ENCODE data around the gene VSTM2B.

DNA sequence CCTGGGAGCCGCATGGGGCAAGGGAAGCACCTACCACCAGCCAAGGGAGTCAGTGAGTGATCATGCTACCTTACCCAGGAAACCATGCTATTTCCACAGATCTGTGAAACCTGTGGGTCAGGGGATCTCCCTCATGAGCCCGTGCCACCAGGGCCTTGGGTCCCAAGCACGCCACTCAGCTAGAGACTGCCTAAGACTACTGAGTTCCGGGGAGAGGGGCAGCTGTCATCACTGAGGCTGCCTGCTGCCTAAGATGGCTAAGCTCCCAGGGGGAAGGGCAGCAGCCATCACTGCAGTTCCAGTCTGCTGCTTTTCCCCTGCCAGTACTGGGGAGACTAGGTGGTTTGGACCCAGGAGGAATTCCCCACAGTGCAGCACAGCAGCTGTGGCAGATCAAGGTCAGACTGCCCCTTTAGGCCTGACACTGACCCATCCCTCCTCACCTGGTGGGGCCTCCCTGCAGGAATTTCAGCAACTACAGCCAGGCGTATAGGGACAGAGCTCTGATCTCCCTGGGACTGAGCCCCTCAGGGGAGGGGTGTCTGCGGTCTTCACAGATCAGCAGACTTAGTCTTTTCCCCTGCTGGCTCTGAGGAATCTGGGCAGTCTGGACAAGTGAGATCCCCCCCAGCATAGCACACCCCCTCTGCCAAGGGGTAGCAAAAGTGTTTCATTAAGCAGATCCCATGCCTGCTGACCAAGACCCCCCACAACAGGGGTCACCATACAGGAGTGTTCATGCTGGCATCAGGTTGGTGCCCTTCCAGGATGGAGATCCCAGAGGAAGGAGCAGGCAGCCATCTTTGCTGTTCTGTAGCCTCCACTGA is 26.9 kb downstream of the VSTM2B start:
- TF ChIP-seq, protein P1, sequence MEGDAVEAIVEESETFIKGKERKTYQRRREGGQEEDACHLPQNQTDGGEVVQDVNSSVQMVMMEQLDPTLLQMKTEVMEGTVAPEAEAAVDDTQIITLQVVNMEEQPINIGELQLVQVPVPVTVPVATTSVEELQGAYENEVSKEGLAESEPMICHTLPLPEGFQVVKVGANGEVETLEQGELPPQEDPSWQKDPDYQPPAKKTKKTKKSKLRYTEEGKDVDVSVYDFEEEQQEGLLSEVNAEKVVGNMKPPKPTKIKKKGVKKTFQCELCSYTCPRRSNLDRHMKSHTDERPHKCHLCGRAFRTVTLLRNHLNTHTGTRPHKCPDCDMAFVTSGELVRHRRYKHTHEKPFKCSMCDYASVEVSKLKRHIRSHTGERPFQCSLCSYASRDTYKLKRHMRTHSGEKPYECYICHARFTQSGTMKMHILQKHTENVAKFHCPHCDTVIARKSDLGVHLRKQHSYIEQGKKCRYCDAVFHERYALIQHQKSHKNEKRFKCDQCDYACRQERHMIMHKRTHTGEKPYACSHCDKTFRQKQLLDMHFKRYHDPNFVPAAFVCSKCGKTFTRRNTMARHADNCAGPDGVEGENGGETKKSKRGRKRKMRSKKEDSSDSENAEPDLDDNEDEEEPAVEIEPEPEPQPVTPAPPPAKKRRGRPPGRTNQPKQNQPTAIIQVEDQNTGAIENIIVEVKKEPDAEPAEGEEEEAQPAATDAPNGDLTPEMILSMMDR (IDR thresholded peaks at IDR 0.05; ENCODE audit: low read length), result no peak
- TF ChIP-seq EZH2phosphoT487 (IDR thresholded peaks at IDR 0.05; ENCODE audit: low read length), result no peak
